ENCODE data around the gene GOPC.
A peak's percentile ranks its signal among the peaks of the same experiment; 100 is the strongest.
"Not testable (repeated sequence)": the region's sequence is repeated elsewhere in the genome, so short reads cannot be mapped to it uniquely, and the experiment has no call there.

The GOPC gene

GRCh38 chr6:117602151-117602898, at the start of gene GOPC:
Gene GOPC, minus strand, starts transcription at chr6:117602511. Its CDS starts 223 bp downstream, at chr6:117602288.
- TF ChIP-seq CTCF (conservative IDR thresholded peaks at IDR 0.05) (no peak), ZFX (IDR thresholded peaks at IDR 0.05) (peak; percentile 43; the same call in 1 of the 2 replicates)
- peak within 1 kb of the TSS; percentile 85 for H3K27ac ChIP-seq

GRCh38 chr6:117651984-117652383, 49.7 kb upstream of the GOPC start:
- not testable (repeated sequence) for H3K27ac ChIP-seq

GRCh38 chr6:117642976-117643375, 40.7 kb upstream of the GOPC start:
- no peak overlapping the region for H3K27ac ChIP-seq
- no peak for TF ChIP-seq CTCF (conservative IDR thresholded peaks at IDR 0.05)
- TF ChIP-seq ZFX (IDR thresholded peaks at IDR 0.05): no peak

- no peak overlapping the region for H3K27ac ChIP-seq
- TF ChIP-seq ZFX (IDR thresholded peaks at IDR 0.05) (no peak), CTCF (conservative IDR thresholded peaks at IDR 0.05) (no peak)
These were observed 35.5 kb upstream of the GOPC start for GRCh38 chr6:117637770-117638169.

- H3K27ac ChIP-seq: no peak overlapping the region
- TF ChIP-seq ZFX (IDR thresholded peaks at IDR 0.05): no peak
- no peak for TF ChIP-seq CTCF (conservative IDR thresholded peaks at IDR 0.05)
These were observed 26.9 kb upstream of the GOPC start for GRCh38 chr6:117629119-117629660.

GRCh38 chr6:117627533-117627932, 25.2 kb upstream of the GOPC start:
- H3K27ac ChIP-seq: no peak overlapping the region
- no peak for TF ChIP-seq CTCF (conservative IDR thresholded peaks at IDR 0.05)
- TF ChIP-seq ZFX (IDR thresholded peaks at IDR 0.05): no peak

- H3K27ac ChIP-seq: no peak overlapping the region
- TF ChIP-seq CTCF (conservative IDR thresholded peaks at IDR 0.05): no peak
These were observed 22.7 kb upstream of the GOPC start for GRCh38 chr6:117624869-117625481.

Measured in C4-2B (cell line).